GM10248 (cell line): ENCODE measurements around the gene BCL2.

Experiments used
- CTCF ChIA-PET: fragments of 300-600 bp; sonication (Branson Sonifier 250); formaldehyde crosslinking; extraction: SDS; loops from one replicate; lab custom pipeline; 2021; ENCODE audit warnings: antibody characterized with exemption; lab: Yijun Ruan, JAX
- POLR2A ChIA-PET: fragments of 350-650 bp; sonication (Branson Sonifier 250); formaldehyde crosslinking; extraction: SDS; loops from one replicate; lab custom pipeline; 2020; ENCODE audit warnings: antibody characterized with exemption; lab: Yijun Ruan, JAX
- DNase-seq: peaks from one replicate; pipeline ENCODE4 v3.0.0; 2012; ENCODE audit errors: extremely low spot score
- CTCF ChIP-seq: IDR thresholded peaks from 2 replicates; pipeline ENCODE4 v1.5.1; 2012; ENCODE audit warnings: mild to moderate bottlenecking, low read depth; ENCODE audit errors: extremely low read depth, missing control alignments, control extremely low read depth

BCL2 gene

GRCh38 chr18:63159590-63159989 is 160.0 kb downstream of the BCL2 start:
- POLR2A ChIA-PET, result interaction anchor here (1.0 to 2.0 kb wide), 3 partner anchors 26 to 158 kb away, joined by 3 to 5 read pairs (median 4); no protein-coding TSS in a partner anchor
- TF ChIP-seq CTCF, result no peak
- CTCF ChIA-PET, result interaction anchor here (1.1 to 2.4 kb wide), 2 partner anchors 23 to 158 kb away, joined by 3 to 9 read pairs; no protein-coding TSS in a partner anchor
- DNase-seq, result no peak

- no peak for DNase-seq
- CTCF ChIA-PET, result interaction anchor here (0.7 to 9.0 kb wide), 12 partner anchors 17 to 165 kb away, joined by 3 to 172 read pairs (median 6); partner anchors contain the start of gene BCL2
- POLR2A ChIA-PET, result interaction anchor here (1.0 to 2.0 kb wide), 4 partner anchors 22 to 156 kb away, joined by 4 to 5 read pairs (median 4); no protein-coding TSS in a partner anchor
- peak; percentile 22 for TF ChIP-seq CTCF
Observed at GRCh38 chr18:63158676-63159291, 160.8 kb downstream of the BCL2 start.

GRCh38 chr18:63158012-63158631 is 161.4 kb downstream of the BCL2 start:
- ChIA-PET CTCF (interaction anchor here (1.3 to 9.0 kb wide), 11 partner anchors 17 to 165 kb away, joined by 3 to 172 read pairs (median 8); partner anchors contain the start of gene BCL2), POLR2A (interaction anchor here (0.6 to 2.0 kb wide), 5 partner anchors 21 to 166 kb away, joined by 3 to 5 read pairs (median 4); no protein-coding TSS in a partner anchor)
- no peak for DNase-seq
- no peak for TF ChIP-seq CTCF

- ChIA-PET CTCF (interaction anchor here (0.9 to 9.0 kb wide), 14 partner anchors 16 to 166 kb away, joined by 3 to 172 read pairs (median 8); partner anchors contain the start of gene BCL2), POLR2A (interaction anchor here (0.6 to 1.1 kb wide), 2 partner anchors 21 to 166 kb away, joined by 3 to 4 read pairs; no protein-coding TSS in a partner anchor)
- DNase-seq, result no peak
- no peak for TF ChIP-seq CTCF
Observed at GRCh38 chr18:63157293-63158011, 162.1 kb downstream of the BCL2 start.

- CTCF ChIA-PET, result interaction anchor here (0.6 to 9.0 kb wide), 23 partner anchors 10 to 167 kb away, joined by 3 to 172 read pairs (median 4); partner anchors contain the start of gene BCL2
- no peak for TF ChIP-seq CTCF
- POLR2A ChIA-PET, result interaction anchor here (0.6 to 0.8 kb wide), 2 partner anchors 152 to 158 kb away, joined by 3 read pairs; no protein-coding TSS in a partner anchor
- DNase-seq, result no peak
Observed at GRCh38 chr18:63155910-63156773, 163.4 kb downstream of the BCL2 start.
